GM23338 (cell line): ENCODE results near the gene CES5A. TPM values are rescaled to one million over a fixed set of nuclear protein-coding genes. Genes with fewer than 3 reads are reported as not detected.

Experiments used
- ATAC-seq: fragments of 200-7000 bp; cut with Tn5 transposase; 3 replicates; pipeline ENCODE4 v1.9.1; 2020
- DNase-seq: peaks from one replicate; pipeline ENCODE4 v3.0.0-alpha.2; 2015; ENCODE audit warnings: low spot score
- H2AFZ ChIP-seq: fragments of 200-600 bp; sonication (generic); 2 replicates; pipeline ENCODE4 v1.8.0; 2016; ENCODE audit warnings: antibody characterized with exemption, mild to moderate bottlenecking, moderate library complexity
- H3F3A ChIP-seq: fragments of 200-600 bp; sonication (generic); replicated peaks from 2 replicates; pipeline ENCODE4 v1.8.0; 2017; ENCODE audit warnings: antibody characterized with exemption, mixed run types, low read depth
- H3K27ac ChIP-seq: fragments of 200-600 bp; sonication (generic); 2 replicates; pipeline ENCODE4 v1.6.1; 2016; ENCODE audit warnings: low read depth
- H3K27me3 ChIP-seq: fragments of 200-600 bp; sonication (generic); 2 replicates; pipeline ENCODE4 v1.8.0; 2016; ENCODE audit warnings: mild to moderate bottlenecking, mixed run types, moderate library complexity; ENCODE audit not compliant: insufficient read depth
- H3K36me3 ChIP-seq: fragments of 200-600 bp; sonication (generic); 2 replicates; pipeline ENCODE4 v1.8.0; 2016; ENCODE audit warnings: mild to moderate bottlenecking; ENCODE audit not compliant: insufficient read depth
- H3K4me1 ChIP-seq: fragments of 200-600 bp; sonication (generic); 2 replicates; pipeline ENCODE4 v1.8.0; 2016; ENCODE audit warnings: mild to moderate bottlenecking, moderate library complexity; ENCODE audit not compliant: insufficient read depth
- H3K4me2 ChIP-seq: fragments of 200-600 bp; sonication (generic); 2 replicates; pipeline ENCODE4 v1.7.1; 2017; ENCODE audit warnings: mixed run types
- H3K4me3 ChIP-seq: fragments of 200-600 bp; sonication (generic); 2 replicates; pipeline ENCODE4 v1.6.1; 2016; ENCODE audit warnings: mixed run types
- H3K79me2 ChIP-seq: fragments of 200-600 bp; sonication (generic); replicated peaks from 2 replicates; pipeline ENCODE4 v1.8.0; 2017; ENCODE audit warnings: mild to moderate bottlenecking; ENCODE audit not compliant: insufficient read depth
- H3K9me2 ChIP-seq: fragments of 200-600 bp; sonication (generic); 2 replicates; pipeline ENCODE4 v1.8.0; 2017; ENCODE audit not compliant: insufficient read depth
- H4K20me1 ChIP-seq: fragments of 200-600 bp; sonication (generic); replicated peaks from 2 replicates; pipeline ENCODE4 v1.8.0; 2017; ENCODE audit warnings: mild to moderate bottlenecking; ENCODE audit not compliant: insufficient read depth
- H3K27ac Mint-ChIP-seq: 2 replicates; pipeline ENCODE4 v1.8.0; 2020; ENCODE audit warnings: inconsistent platforms, mild to moderate bottlenecking, moderate library complexity, mixed read lengths
- H3K27me3 Mint-ChIP-seq: 3 replicates; pipeline ENCODE4 v1.8.0; 2022; ENCODE audit warnings: low read depth, mild to moderate bottlenecking, moderate library complexity, mixed read lengths, inconsistent platforms; ENCODE audit not compliant: insufficient read depth, poor library complexity
- H3K36me3 Mint-ChIP-seq: 3 replicates; pipeline ENCODE4 v1.8.0; 2021; ENCODE audit warnings: low read depth, mild to moderate bottlenecking, inconsistent platforms, moderate library complexity, mixed read lengths
- H3K4me1 Mint-ChIP-seq: 3 replicates; pipeline ENCODE4 v1.8.0; 2020; ENCODE audit warnings: mild to moderate bottlenecking, inconsistent platforms, mixed read lengths
- H3K4me3 Mint-ChIP-seq: 3 replicates; pipeline ENCODE4 v1.8.0; 2021; ENCODE audit warnings: moderate library complexity, mild to moderate bottlenecking, inconsistent platforms, mixed read lengths
- H3K9me3 Mint-ChIP-seq: 3 replicates; pipeline ENCODE4 v1.8.0; 2020; ENCODE audit warnings: moderate library complexity, mild to moderate bottlenecking, inconsistent platforms, mixed read lengths
- CTCF ChIP-seq, 2 experiments: fragments of 200-600 bp in 1 of 2; sonication (generic) in 1 of 2; conservative IDR thresholded peaks; 2 replicates each; pipeline versions ENCODE4 v1.5.1 to v1.6.1; 2016 to 2017; ENCODE audit warnings: antibody characterized with exemption in 2 of 2, low read depth in 2 of 2, mild to moderate bottlenecking in 2 of 2, moderate library complexity in 1 of 2
- ETS1 ChIP-seq: IDR thresholded peaks from 2 replicates; pipeline ENCODE4 v1.6.1; 2016; ENCODE audit warnings: antibody characterized with exemption
- EZH2 ChIP-seq: fragments of 200-600 bp; sonication (generic); IDR thresholded peaks from one replicate; pipeline ENCODE4 v1.8.0; 2017; ENCODE audit warnings: antibody characterized with exemption, mild to moderate bottlenecking, low read depth; ENCODE audit not compliant: unreplicated experiment
- EZH2phosphoT487 ChIP-seq: fragments of 200-600 bp; sonication (generic); IDR thresholded peaks from one replicate; pipeline ENCODE4 v1.8.1; 2018; ENCODE audit warnings: antibody characterized with exemption; ENCODE audit not compliant: unreplicated experiment
- JUNB ChIP-seq: IDR thresholded peaks from one replicate; pipeline ENCODE4 v1.6.1; 2016; ENCODE audit warnings: antibody characterized with exemption; ENCODE audit not compliant: unreplicated experiment
- POLR2AphosphoS5 ChIP-seq: IDR thresholded peaks from 2 replicates; pipeline ENCODE4 v1.6.1; 2016; ENCODE audit warnings: antibody characterized with exemption, low read depth
- REST ChIP-seq: IDR thresholded peaks from one replicate; pipeline ENCODE4 v1.6.1; 2018; ENCODE audit warnings: antibody characterized with exemption; ENCODE audit not compliant: unreplicated experiment
- STAT1 ChIP-seq: IDR thresholded peaks from one replicate; pipeline ENCODE4 v1.6.1; 2016; ENCODE audit warnings: antibody characterized with exemption; ENCODE audit not compliant: unreplicated experiment
- ZNF114 ChIP-seq: fragments of 250-450 bp; sonication (Bioruptor Pico); IDR thresholded peaks from 2 replicates; pipeline ENCODE4 v1.5.0; 2020; ENCODE audit warnings: mild to moderate bottlenecking, moderate library complexity
- ZNF462 ChIP-seq: fragments of 250-450 bp; sonication (Bioruptor Pico); IDR thresholded peaks from 2 replicates; pipeline ENCODE4 v1.5.0; 2020; ENCODE audit warnings: mild to moderate bottlenecking, moderate library complexity
- polyA plus RNA-seq: library from polyadenylated mRNA; unstranded; fragments of >200 nt; fragmentation: Nextera tagmentation; extraction: Ambion mirVana; gene quantifications from 2 replicates; pipeline ENCODE4 v1.2.1, GENCODE V29; 2016
- total RNA-seq: library from RNA; depleted of rRNA; stranded (reverse); fragments of >200 nt; shearing (Covaris generic); gene quantifications from 2 replicates; pipeline ENCODE4 v1.2.3, GENCODE V29; 2014

CES5A gene
- total and polyA plus RNA-seq, 2 experiments from 2014 or later = not detected

- Histone ChIP-seq H3F3A (no peaks in the 10 kb centered on the region), H3K27ac (no peak overlapping the region), H3K4me3 (no peak overlapping the region), H4K20me1 (no peaks in the 10 kb centered on the region), H3K79me2 (no peaks in the 10 kb centered on the region), H3K9me2 (no peaks in the 10 kb centered on the region), H3K36me3 (no peaks in the 10 kb centered on the region), H3K4me2 (no peak overlapping the region), H3K27me3 (no peaks in the 10 kb centered on the region), H2AFZ (no peak overlapping the region), H3K4me1 (no peaks in the 10 kb centered on the region)
- Mint-ChIP-seq H3K4me1 (no peaks in the 10 kb centered on the region), H3K27ac (no peak overlapping the region), H3K36me3 (no peaks in the 10 kb centered on the region), H3K4me3 (no peak overlapping the region), H3K27me3 (peaks cover 3% of the 10 kb centered on the region), H3K9me3 (no peaks in the 10 kb centered on the region)
- TF ChIP-seq POLR2AphosphoS5 = no peak
- TF ChIP-seq EZH2phosphoT487 = no peak
- TF ChIP-seq JUNB = no peak
- no peak for TF ChIP-seq ETS1
- no peak for TF ChIP-seq REST
- TF ChIP-seq EZH2 = no peak
- no peak for TF ChIP-seq CTCF (conservative IDR thresholded peaks at IDR 0.05; ENCODE audit: low read depth in 2 of 2)
- TF ChIP-seq STAT1 = no peak
- no peak for ATAC-seq
- no peak for DNase-seq
These were observed 3.0 kb downstream of the CES5A start for GRCh38 chr16:55872130-55872529.

GRCh38 chr16:55871411-55872038 lies 3.6 kb downstream of the CES5A start:
- no peaks in the 10 kb centered on the region for H3F3A ChIP-seq
- Mint-ChIP-seq H3K36me3 (no peaks in the 10 kb centered on the region), H3K9me3 (no peaks in the 10 kb centered on the region), H3K4me3 (no peak overlapping the region), H3K27me3 (peaks cover 3% of the 10 kb centered on the region), H3K27ac (no peak overlapping the region), H3K4me1 (no peaks in the 10 kb centered on the region)
- no peaks in the 10 kb centered on the region for H3K79me2 ChIP-seq
- no peak overlapping the region for H3K27ac ChIP-seq
- no peak overlapping the region for H3K4me2 ChIP-seq
- H3K9me2 ChIP-seq = no peaks in the 10 kb centered on the region
- H3K4me3 ChIP-seq = no peak overlapping the region
- no peaks in the 10 kb centered on the region for H4K20me1 ChIP-seq
- no peaks in the 10 kb centered on the region for H3K27me3 ChIP-seq
- H3K36me3 ChIP-seq = no peaks in the 10 kb centered on the region
- no peaks in the 10 kb centered on the region for H3K4me1 ChIP-seq
- ATAC-seq = no peak
- no peak for DNase-seq
- H2AFZ ChIP-seq = no peak overlapping the region
- TF ChIP-seq ZNF462 (CRISPR knock-in tag) = no peak
- no peak for TF ChIP-seq ZNF114 (CRISPR knock-in tag)
- no peak for TF ChIP-seq JUNB
